Tibial nerve (tissue), 3 donors: ENCODE data around the gene CLPSL1.

Experiments used
- CTCF ChIP-seq, 5 experiments: fragments of 200-600 bp in 3 of 5; fragments of 450-650 bp in 2 of 5; sonication (generic) in 3 of 5; IDR thresholded peaks; one replicate each; pipeline ENCODE4 v1.5.1; 2016 to 2019; ENCODE audit warnings: antibody characterized with exemption in 5 of 5, mild to moderate bottlenecking in 3 of 5, moderate library complexity in 2 of 5
- POLR2A ChIP-seq, 2 donors: fragments of 450-650 bp; IDR thresholded peaks; one replicate each; pipeline ENCODE4 v1.6.1; 2017; ENCODE audit warnings: antibody characterized with exemption in 2 of 2, mild to moderate bottlenecking in 2 of 2, moderate library complexity in 2 of 2

GRCh38 chr6:35745509-35745908 lies 35.3 kb upstream of the CLPSL1 start:
- TF ChIP-seq CTCF (IDR thresholded peaks at IDR 0.05) (no peak), POLR2A (IDR thresholded peaks at IDR 0.05) (no peak)
